Measurements from ENCODE around the gene SALL3. TPM values are rescaled to one million over a fixed set of nuclear protein-coding genes. Genes with fewer than 3 reads are reported as not detected.
A peak's percentile ranks its signal among the peaks of the same experiment; 100 is the strongest.

SALL3 gene
- total and polyA plus RNA-seq, 2 experiments from 2014 or later = 0.09 to 3.0 TPM

- H3K4me3 ChIP-seq = peak overlapping the region; percentile 33
- H3K27ac ChIP-seq = no peak overlapping the region
- H3K9me3 ChIP-seq (ENCODE audit: low read depth) = no peaks in the 10 kb centered on the region
- peaks cover 3% of the 10 kb centered on the region for H3K4me1 ChIP-seq (ENCODE audit: low read depth)
- peaks cover 94% of the 10 kb centered on the region for H3K27me3 ChIP-seq
- peak; percentile 43 to 46 for DNase-seq (ENCODE audit: low read depth in 1 of 2, low spot score in 1 of 2)
- TF ChIP-seq, protein P1, sequence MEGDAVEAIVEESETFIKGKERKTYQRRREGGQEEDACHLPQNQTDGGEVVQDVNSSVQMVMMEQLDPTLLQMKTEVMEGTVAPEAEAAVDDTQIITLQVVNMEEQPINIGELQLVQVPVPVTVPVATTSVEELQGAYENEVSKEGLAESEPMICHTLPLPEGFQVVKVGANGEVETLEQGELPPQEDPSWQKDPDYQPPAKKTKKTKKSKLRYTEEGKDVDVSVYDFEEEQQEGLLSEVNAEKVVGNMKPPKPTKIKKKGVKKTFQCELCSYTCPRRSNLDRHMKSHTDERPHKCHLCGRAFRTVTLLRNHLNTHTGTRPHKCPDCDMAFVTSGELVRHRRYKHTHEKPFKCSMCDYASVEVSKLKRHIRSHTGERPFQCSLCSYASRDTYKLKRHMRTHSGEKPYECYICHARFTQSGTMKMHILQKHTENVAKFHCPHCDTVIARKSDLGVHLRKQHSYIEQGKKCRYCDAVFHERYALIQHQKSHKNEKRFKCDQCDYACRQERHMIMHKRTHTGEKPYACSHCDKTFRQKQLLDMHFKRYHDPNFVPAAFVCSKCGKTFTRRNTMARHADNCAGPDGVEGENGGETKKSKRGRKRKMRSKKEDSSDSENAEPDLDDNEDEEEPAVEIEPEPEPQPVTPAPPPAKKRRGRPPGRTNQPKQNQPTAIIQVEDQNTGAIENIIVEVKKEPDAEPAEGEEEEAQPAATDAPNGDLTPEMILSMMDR (IDR thresholded peaks at IDR 0.05; ENCODE audit: low read depth, low read length) = no peak
- H3K36me3 ChIP-seq = no peaks in the 10 kb centered on the region
Measured at GRCh38 chr18:78979056-78979729, 425 bp upstream of the SALL3 start.

DNA sequence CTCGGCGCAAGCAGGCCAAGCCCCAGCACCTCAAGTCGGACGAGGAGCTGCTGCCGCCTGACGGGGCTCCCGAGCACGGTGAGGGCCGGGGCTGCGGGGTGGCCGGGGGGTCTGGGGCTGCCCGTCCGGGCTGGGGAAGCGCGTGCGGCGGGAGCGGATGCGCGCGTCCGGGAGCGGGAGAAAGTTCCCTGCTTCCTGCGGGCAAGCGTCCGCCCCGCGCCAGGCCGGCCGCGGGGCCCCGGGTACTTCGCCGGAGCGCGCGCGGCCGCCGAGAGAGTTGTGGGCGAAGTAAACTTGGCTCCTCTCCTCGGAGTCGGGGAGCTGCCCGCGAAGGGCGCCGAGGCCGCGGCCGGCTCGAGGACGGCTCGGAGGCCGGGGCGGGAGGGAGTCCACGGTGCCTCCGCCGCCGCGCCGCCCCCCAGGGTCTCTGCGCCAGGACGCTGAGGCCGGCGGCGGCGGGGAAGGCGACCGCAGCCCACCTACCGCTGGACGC, 707 bp downstream of the SALL3 start:
- H3K36me3 ChIP-seq = no peaks in the 10 kb centered on the region
- TF ChIP-seq, protein P1 (IDR thresholded peaks at IDR 0.05; ENCODE audit: low read depth, low read length) = no peak
- H3K9me3 ChIP-seq (ENCODE audit: low read depth) = no peaks in the 10 kb centered on the region
- peak in 1 of 2 donors; percentile 9 for DNase-seq (ENCODE audit: low read depth in 1 of 2, low spot score in 1 of 2)
- peaks cover 94% of the 10 kb centered on the region for H3K27me3 ChIP-seq
- H3K4me3 ChIP-seq = peak overlapping the region; percentile 51
- H3K4me1 ChIP-seq (ENCODE audit: low read depth) = no peaks in the 10 kb centered on the region
- no peak overlapping the region for H3K27ac ChIP-seq

GRCh38 chr18:78980777-78981380, 1.3 kb downstream of the SALL3 start:
- peak; percentile 17 to 53 for DNase-seq (ENCODE audit: low read depth in 1 of 2, low spot score in 1 of 2)
- TF ChIP-seq, protein P1 (IDR thresholded peaks at IDR 0.05; ENCODE audit: low read depth, low read length) = no peak
- Histone ChIP-seq H3K36me3 (no peaks in the 10 kb centered on the region), H3K27me3 (peaks cover 94% of the 10 kb centered on the region), H3K4me3 (peak overlapping the region; percentile 51), H3K9me3 (ENCODE audit: low read depth) (no peaks in the 10 kb centered on the region), H3K27ac (no peak overlapping the region), H3K4me1 (ENCODE audit: low read depth) (no peaks in the 10 kb centered on the region)

GRCh38 chr18:78981394-78981831, 1.8 kb downstream of the SALL3 start:
- Histone ChIP-seq H3K27me3 (peaks cover 93% of the 10 kb centered on the region), H3K9me3 (ENCODE audit: low read depth) (no peaks in the 10 kb centered on the region), H3K4me3 (peak overlapping the region; percentile 51), H3K36me3 (no peaks in the 10 kb centered on the region), H3K27ac (no peak overlapping the region), H3K4me1 (ENCODE audit: low read depth) (no peaks in the 10 kb centered on the region)
- TF ChIP-seq, protein P1 (IDR thresholded peaks at IDR 0.05; ENCODE audit: low read depth, low read length) = no peak
- DNase-seq (ENCODE audit: low read depth in 1 of 2, low spot score in 1 of 2) = no peak

GRCh38 chr18:78981989-78982620, 2.5 kb downstream of the SALL3 start:
- Histone ChIP-seq H3K4me1 (ENCODE audit: low read depth) (no peaks in the 10 kb centered on the region), H3K9me3 (ENCODE audit: low read depth) (no peaks in the 10 kb centered on the region), H3K4me3 (no peak overlapping the region), H3K27ac (no peak overlapping the region), H3K36me3 (no peaks in the 10 kb centered on the region), H3K27me3 (peaks cover 89% of the 10 kb centered on the region)
- DNase-seq (ENCODE audit: low read depth in 1 of 2, low spot score in 1 of 2) = peak in 1 of 2 donors; percentile 39
- TF ChIP-seq, protein P1 (IDR thresholded peaks at IDR 0.05; ENCODE audit: low read depth, low read length) = no peak
